Measurements from ENCODE around the gene HOXD10.

DNA sequence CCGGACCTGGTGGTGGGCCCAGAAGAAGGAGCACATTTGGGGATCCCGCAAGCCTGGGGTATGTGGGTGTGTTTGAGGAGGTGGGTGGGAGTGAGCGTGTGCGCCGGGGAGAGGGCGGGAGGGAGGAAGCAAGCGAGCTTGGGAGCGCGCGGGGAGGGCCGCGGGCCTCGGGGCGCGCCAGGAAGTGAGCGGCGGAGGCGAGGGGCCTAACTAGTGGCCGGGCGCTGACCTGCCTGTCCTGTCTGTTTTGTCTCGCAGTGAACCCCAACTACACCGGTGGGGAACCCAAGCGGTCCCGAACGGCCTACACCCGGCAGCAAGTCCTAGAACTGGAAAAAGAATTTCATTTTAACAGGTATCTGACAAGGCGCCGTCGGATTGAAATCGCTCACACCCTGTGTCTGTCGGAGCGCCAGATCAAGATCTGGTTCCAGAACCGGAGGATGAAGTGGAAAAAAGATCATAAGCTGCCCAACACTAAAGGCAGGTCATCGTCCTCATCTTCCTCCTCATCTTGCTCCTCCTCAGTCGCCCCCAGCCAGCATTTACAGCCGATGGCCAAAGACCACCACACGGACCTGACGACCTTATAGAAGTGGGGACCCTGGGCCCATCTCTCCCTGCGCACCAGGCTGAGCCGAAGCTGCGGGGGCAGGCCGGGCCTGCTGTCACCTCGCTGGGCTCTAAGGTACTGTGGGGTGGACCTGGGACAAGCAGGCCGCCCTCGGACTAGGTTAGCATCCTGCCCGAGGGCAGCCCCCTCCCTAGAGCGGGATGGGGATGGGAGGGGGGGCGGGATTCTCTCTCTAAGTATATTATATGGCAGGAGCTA lies 36.0 kb downstream of the HOXD10 start:
- no peak for TF ChIP-seq POLR2A (IDR thresholded peaks at IDR 0.05; ENCODE audit: low read length)
- no peak for TF ChIP-seq GATA1 (IDR thresholded peaks at IDR 0.05; ENCODE audit: low read depth, low read length)

Measured in erythroblast (primary cell).